Measurements from ENCODE around the gene ZSWIM7. TPM values are rescaled to one million over a fixed set of nuclear protein-coding genes. Genes with fewer than 3 reads are reported as not detected.

Gene ZSWIM7
- total RNA-seq, 3 donors from 2014 or later (not counting 1 experiment from before 2014, with no cell fraction given): 14.6 to 19.0 (median 16.3) TPM

- Mint-ChIP-seq H3K27ac (no peak overlapping the region), H3K36me3 (peaks cover 6% of the 10 kb centered on the region), H3K9me3 (no peaks in the 10 kb centered on the region), H3K4me3 (no peak overlapping the region), H3K27me3 (ENCODE audit: low read depth in 2 of 2) (peaks cover 0 to 9% of the 10 kb centered on the region in 2 donors), H3K4me1 (peaks cover 0 to 4% of the 10 kb centered on the region in 2 donors)
- TF ChIP-seq CTCF (IDR thresholded peaks at IDR 0.05): no peak
- WGBS (ENCODE audit: insufficient coverage): 90% methylated on average over 6 of the region's 6 CpGs
- ATAC-seq: no peak
- no peaks in the 10 kb centered on the region for H3K4me1 ChIP-seq (ENCODE audit: control insufficient read depth, insufficient read depth, low read length)
- no peaks in the 10 kb centered on the region for H3K9me3 ChIP-seq (ENCODE audit: control insufficient read depth, insufficient read depth, low read length)
- no peaks in the 10 kb centered on the region for H3K27me3 ChIP-seq (ENCODE audit: control insufficient read depth, insufficient read depth, low read length)
- no peak for DNase-seq
- H3K27ac ChIP-seq (ENCODE audit: low read length): no peak overlapping the region
- H3K36me3 ChIP-seq (ENCODE audit: control insufficient read depth, insufficient read depth, low read length): peaks cover 19% of the 10 kb centered on the region
- intact Hi-C loops (cut with micrococcal nuclease): no loop called here
- no peak overlapping the region for H3K4me3 ChIP-seq (ENCODE audit: low read length)
Observed at GRCh38 chr17:15973834-15974233, 25.7 kb downstream of the ZSWIM7 start.

- Mint-ChIP-seq H3K27me3 (ENCODE audit: low read depth in 2 of 2) (peaks cover 3 to 9% of the 10 kb centered on the region in 2 donors), H3K4me3 (no peak overlapping the region), H3K27ac (no peak overlapping the region), H3K36me3 (peaks cover 4% of the 10 kb centered on the region), H3K9me3 (no peaks in the 10 kb centered on the region), H3K4me1 (peaks cover 0 to 4% of the 10 kb centered on the region in 2 donors)
- intact Hi-C loops (cut with micrococcal nuclease): no loop called here
- Histone ChIP-seq H3K4me3 (ENCODE audit: low read length) (no peak overlapping the region), H3K4me1 (ENCODE audit: control insufficient read depth, insufficient read depth, low read length) (no peaks in the 10 kb centered on the region), H3K27ac (ENCODE audit: low read length) (no peak overlapping the region), H3K9me3 (ENCODE audit: control insufficient read depth, insufficient read depth, low read length) (no peaks in the 10 kb centered on the region), H3K27me3 (ENCODE audit: control insufficient read depth, insufficient read depth, low read length) (no peaks in the 10 kb centered on the region), H3K36me3 (ENCODE audit: control insufficient read depth, insufficient read depth, low read length) (peaks cover 17% of the 10 kb centered on the region)
- TF ChIP-seq CTCF (IDR thresholded peaks at IDR 0.05): no peak
- ATAC-seq (no peak), DNase-seq (no peak)
Observed at GRCh38 chr17:15973016-15973415, 26.5 kb downstream of the ZSWIM7 start.

DNA sequence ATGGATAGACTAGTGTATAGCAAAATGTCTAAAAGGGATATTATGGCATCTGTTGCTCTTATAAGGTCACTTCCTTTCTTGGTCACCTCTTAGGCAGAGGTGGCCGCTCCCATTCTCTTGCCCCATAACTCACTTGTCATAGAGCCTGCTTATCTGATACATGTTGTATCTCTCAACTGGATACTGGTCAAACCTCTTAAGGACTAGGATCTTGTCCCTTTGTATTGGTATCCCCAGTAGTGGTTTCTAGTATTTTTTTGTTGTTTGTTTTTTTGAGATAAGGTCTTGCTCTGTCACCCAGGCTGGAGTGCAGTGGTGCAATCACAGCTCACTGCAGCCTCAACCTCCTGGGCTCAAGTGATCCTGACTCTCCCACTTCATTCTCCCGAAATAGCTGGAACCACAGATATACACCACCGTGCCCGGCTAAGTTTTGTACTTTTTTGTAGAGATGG, 27.0 kb downstream of the ZSWIM7 start:
- Histone ChIP-seq H3K9me3 (ENCODE audit: control insufficient read depth, insufficient read depth, low read length) (no peaks in the 10 kb centered on the region), H3K36me3 (ENCODE audit: control insufficient read depth, insufficient read depth, low read length) (peaks cover 13% of the 10 kb centered on the region), H3K27me3 (ENCODE audit: control insufficient read depth, insufficient read depth, low read length) (no peaks in the 10 kb centered on the region), H3K4me3 (ENCODE audit: low read length) (no peak overlapping the region), H3K27ac (ENCODE audit: low read length) (no peak overlapping the region), H3K4me1 (ENCODE audit: control insufficient read depth, insufficient read depth, low read length) (no peaks in the 10 kb centered on the region)
- ATAC-seq (peak in 1 of 3 donors; percentile 63), DNase-seq (no peak)
- Mint-ChIP-seq H3K9me3 (no peaks in the 10 kb centered on the region), H3K36me3 (no peaks in the 10 kb centered on the region), H3K4me1 (peaks cover 0 to 4% of the 10 kb centered on the region in 2 donors), H3K27me3 (ENCODE audit: low read depth in 2 of 2) (peaks cover 3 to 9% of the 10 kb centered on the region in 2 donors), H3K4me3 (no peak overlapping the region), H3K27ac (no peak overlapping the region)
- 92% methylated on average over 4 of the region's 4 CpGs for WGBS (ENCODE audit: insufficient coverage)
- TF ChIP-seq CTCF (IDR thresholded peaks at IDR 0.05): no peak
- intact Hi-C loops (cut with micrococcal nuclease): no loop called here

- H3K9me3 Mint-ChIP-seq: no peaks in the 10 kb centered on the region
- DNase-seq (no peak), ATAC-seq (no peak)
- peaks cover under 1 to 3% of the 10 kb centered on the region in 2 donors for H3K4me1 Mint-ChIP-seq
- Histone ChIP-seq H3K4me1 (ENCODE audit: control insufficient read depth, insufficient read depth, low read length) (peaks cover 6% of the 10 kb centered on the region), H3K9me3 (ENCODE audit: control insufficient read depth, insufficient read depth, low read length) (no peaks in the 10 kb centered on the region), H3K27ac (ENCODE audit: low read length) (no peak overlapping the region), H3K27me3 (ENCODE audit: control insufficient read depth, insufficient read depth, low read length) (no peaks in the 10 kb centered on the region), H3K4me3 (ENCODE audit: low read length) (no peak overlapping the region), H3K36me3 (ENCODE audit: control insufficient read depth, insufficient read depth, low read length) (peaks cover 9% of the 10 kb centered on the region)
- H3K36me3 Mint-ChIP-seq: no peaks in the 10 kb centered on the region
- intact Hi-C loops (cut with micrococcal nuclease): no loop called here
- H3K27ac Mint-ChIP-seq: no peak overlapping the region
- WGBS (ENCODE audit: insufficient coverage): 93% methylated on average over 5 of the region's 5 CpGs
- H3K4me3 Mint-ChIP-seq: no peak overlapping the region
- TF ChIP-seq CTCF (IDR thresholded peaks at IDR 0.05): no peak
- H3K27me3 Mint-ChIP-seq (ENCODE audit: low read depth in 2 of 2): peaks cover 3 to 9% of the 10 kb centered on the region in 2 donors
Observed at GRCh38 chr17:15971882-15972281, 27.6 kb downstream of the ZSWIM7 start.
